GM23248 (cell line): ENCODE measurements around the gene AFAP1. TPM values are rescaled to one million over a fixed set of nuclear protein-coding genes. Genes with fewer than 3 reads are reported as not detected.

Source experiments
- DNase-seq: peaks from one replicate; pipeline ENCODE4 v3.0.0-alpha.2; 2015
- H2AFZ ChIP-seq: fragments of 200-600 bp; sonication (generic); 2 replicates; pipeline ENCODE4 v1.6.1; 2016; ENCODE audit warnings: antibody characterized with exemption
- H3F3A ChIP-seq: fragments of 200-600 bp; sonication (generic); 2 replicates; pipeline ENCODE4 v1.6.1; 2016; ENCODE audit warnings: mild to moderate bottlenecking, antibody characterized with exemption, mixed run types; ENCODE audit not compliant: insufficient read depth
- H3K27ac ChIP-seq: fragments of 200-600 bp; sonication (generic); 2 replicates; pipeline ENCODE4 v1.5.1; 2016; ENCODE audit warnings: mild to moderate bottlenecking
- H3K27me3 ChIP-seq: fragments of 200-600 bp; sonication (generic); replicated peaks from 2 replicates; pipeline ENCODE4 v1.6.1; 2016; ENCODE audit warnings: mild to moderate bottlenecking; ENCODE audit not compliant: insufficient read depth
- H3K36me3 ChIP-seq: fragments of 200-600 bp; sonication (generic); 2 replicates; pipeline ENCODE4 v1.6.1; 2016; ENCODE audit warnings: low read depth, mild to moderate bottlenecking
- H3K4me1 ChIP-seq: fragments of 200-600 bp; sonication (generic); 2 replicates; pipeline ENCODE4 v1.6.1; 2016; ENCODE audit warnings: mild to moderate bottlenecking; ENCODE audit not compliant: insufficient read depth
- H3K4me2 ChIP-seq: fragments of 200-600 bp; sonication (generic); one replicate; pipeline ENCODE4 v1.6.1; 2016; ENCODE audit warnings: mild to moderate bottlenecking; ENCODE audit not compliant: unreplicated experiment
- H3K4me3 ChIP-seq: fragments of 200-600 bp; sonication (generic); 2 replicates; pipeline ENCODE4 v1.5.1; 2016; ENCODE audit warnings: mild to moderate bottlenecking
- H3K79me2 ChIP-seq: fragments of 200-600 bp; sonication (generic); 2 replicates; pipeline ENCODE4 v1.6.1; 2016; ENCODE audit warnings: mild to moderate bottlenecking; ENCODE audit not compliant: insufficient read depth
- H3K9ac ChIP-seq: fragments of 200-600 bp; sonication (generic); 2 replicates; pipeline ENCODE4 v1.6.1; 2016; ENCODE audit warnings: mild to moderate bottlenecking
- H3K9me2 ChIP-seq: fragments of 200-600 bp; sonication (generic); 2 replicates; pipeline ENCODE4 v1.6.1; 2016; ENCODE audit warnings: mixed run types, mild to moderate bottlenecking, moderate library complexity; ENCODE audit not compliant: insufficient read depth
- H3K9me3 ChIP-seq: fragments of 200-600 bp; sonication (generic); one replicate; pipeline ENCODE4 v1.6.1; 2017; ENCODE audit warnings: low read depth
- H4K20me1 ChIP-seq: fragments of 200-600 bp; sonication (generic); 2 replicates; pipeline ENCODE4 v1.6.0; 2016; ENCODE audit not compliant: insufficient read depth
- EZH2 ChIP-seq: fragments of 200-600 bp; sonication (generic); IDR thresholded peaks from 2 replicates; pipeline ENCODE4 v1.6.1; 2018; ENCODE audit warnings: antibody characterized with exemption, mild to moderate bottlenecking; ENCODE audit not compliant: insufficient read depth, poor library complexity, severe bottlenecking
- EZH2phosphoT487 ChIP-seq: fragments of 200-600 bp; sonication (generic); IDR thresholded peaks from 2 replicates; pipeline ENCODE4 v1.6.1; 2018; ENCODE audit warnings: antibody characterized with exemption, moderate library complexity, mild to moderate bottlenecking, low read depth; ENCODE audit not compliant: insufficient read depth
- WGBS, 2 experiments: methylation state at CpG; one replicate each; pipeline ENCODE4 v1.1.6; 2015 to 2017; ENCODE audit warnings: low lambda C conversion rate in 2 of 2, low coverage in 1 of 2; ENCODE audit errors: missing lambda C conversion rate in 2 of 2; 5-methylcytosine and 5-hydroxymethylcytosine counted together
- in situ Hi-C: fragments of 300-500 bp; cut with MboI; formaldehyde crosslinking; loops from 2 replicates; pipeline ENCODE4 v1.15.0; 2020
- polyA plus RNA-seq: library from polyadenylated mRNA; unstranded; fragments of >200 nt; fragmentation: Nextera tagmentation; extraction: Ambion mirVana; gene quantifications from 2 replicates; pipeline ENCODE4 v1.2.1, GENCODE V29; 2016
- total RNA-seq: library from RNA; depleted of rRNA; stranded (reverse); fragments of >200 nt; shearing (Covaris generic); gene quantifications from 2 replicates; pipeline ENCODE4 v1.2.3, GENCODE V29; 2014

The AFAP1 gene
- total and polyA plus RNA-seq, 2 experiments from 2014 or later = 54.4 to 103 TPM

- Histone ChIP-seq H3K4me1 (peaks cover 38% of the 10 kb centered on the region), H3K9ac (0 out of 2 replicates have a peak overlapping the region, but pooled peaks have one; percentile 25), H3K79me2 (peaks cover 100% of the 10 kb centered on the region), H4K20me1 (peaks cover 33% of the 10 kb centered on the region), H3K4me2 (no peak overlapping the region), H3F3A (peaks cover 45% of the 10 kb centered on the region), H3K4me3 (no peak overlapping the region), H2AFZ (no peak overlapping the region), H3K27me3 (no peaks in the 10 kb centered on the region), H3K9me2 (no peaks in the 10 kb centered on the region), H3K36me3 (peaks cover 41% of the 10 kb centered on the region), H3K27ac (no peak overlapping the region), H3K9me3 (no peaks in the 10 kb centered on the region)
- WGBS, 2 experiments = 21 to 26% methylated on average over 7 of the region's 7 CpGs
- DNase-seq = peak; percentile 50
- in situ Hi-C loops = no loop called here
- no peak for TF ChIP-seq EZH2phosphoT487
- no peak for TF ChIP-seq EZH2
These were observed 10.3 kb downstream of the AFAP1 start for GRCh38 chr4:7929118-7929951.

- peaks cover 100% of the 10 kb centered on the region for H3K79me2 ChIP-seq
- in situ Hi-C loops = no loop called here
- H3K27me3 ChIP-seq = no peaks in the 10 kb centered on the region
- H3K9me3 ChIP-seq = no peaks in the 10 kb centered on the region
- peaks cover 35% of the 10 kb centered on the region for H3K4me1 ChIP-seq
- H4K20me1 ChIP-seq = peaks cover 33% of the 10 kb centered on the region
- no peak overlapping the region for H3K4me2 ChIP-seq
- DNase-seq = no peak
- H3K4me3 ChIP-seq = no peak overlapping the region
- H3K36me3 ChIP-seq = peaks cover 36% of the 10 kb centered on the region
- no peaks in the 10 kb centered on the region for H3K9me2 ChIP-seq
- no peak for TF ChIP-seq EZH2
- no peak for TF ChIP-seq EZH2phosphoT487
- peaks cover 45% of the 10 kb centered on the region for H3F3A ChIP-seq
- H3K9ac ChIP-seq = no peak overlapping the region
- H3K27ac ChIP-seq = no peak overlapping the region
- H2AFZ ChIP-seq = no peak overlapping the region
- WGBS, 2 experiments = 74 to 77% methylated on average over 7 of the region's 7 CpGs
These were observed 10.9 kb downstream of the AFAP1 start for GRCh38 chr4:7928711-7929110.

- H4K20me1 ChIP-seq = peaks cover 38% of the 10 kb centered on the region
- peaks cover 22% of the 10 kb centered on the region; the same call in 1 of the 2 replicates for H3K36me3 ChIP-seq
- no peak overlapping the region for H3K4me3 ChIP-seq
- no peaks in the 10 kb centered on the region for H3K27me3 ChIP-seq
- peaks cover 54% of the 10 kb centered on the region for H3F3A ChIP-seq
- H3K9me3 ChIP-seq = no peaks in the 10 kb centered on the region
- peaks cover 100% of the 10 kb centered on the region for H3K79me2 ChIP-seq
- H3K27ac ChIP-seq = no peak overlapping the region
- no peak overlapping the region for H2AFZ ChIP-seq
- in situ Hi-C loops = no loop called here
- no peaks in the 10 kb centered on the region for H3K9me2 ChIP-seq
- TF ChIP-seq EZH2 = no peak
- no peak for TF ChIP-seq EZH2phosphoT487
- peaks cover 26% of the 10 kb centered on the region for H3K4me1 ChIP-seq
- no peak for DNase-seq
- no peak overlapping the region for H3K4me2 ChIP-seq
- WGBS, 2 experiments = 97 to 98% methylated on average over 7 of the region's 7 CpGs
- no peak overlapping the region for H3K9ac ChIP-seq
These were observed 12.8 kb downstream of the AFAP1 start for GRCh38 chr4:7926822-7927221.

- no peak overlapping the region for H3K4me3 ChIP-seq
- H3K4me2 ChIP-seq = no peak overlapping the region
- no peaks in the 10 kb centered on the region for H3K9me2 ChIP-seq
- H3K9me3 ChIP-seq = no peaks in the 10 kb centered on the region
- no peak overlapping the region for H2AFZ ChIP-seq
- DNase-seq = no peak
- no peaks in the 10 kb centered on the region for H3K27me3 ChIP-seq
- peaks cover 51% of the 10 kb centered on the region for H3F3A ChIP-seq
- 0 out of 2 replicates have a peak, but pooled peaks cover 14% of the 10 kb centered on the region for H3K36me3 ChIP-seq
- H3K9ac ChIP-seq = no peak overlapping the region
- WGBS, 2 experiments = 53 to 55% methylated on average over 4 of the region's 4 CpGs
- H3K27ac ChIP-seq = no peak overlapping the region
- TF ChIP-seq EZH2phosphoT487 = no peak
- TF ChIP-seq EZH2 = no peak
- peaks cover 24% of the 10 kb centered on the region for H3K4me1 ChIP-seq
- H4K20me1 ChIP-seq = peaks cover 40% of the 10 kb centered on the region
- H3K79me2 ChIP-seq = peaks cover 100% of the 10 kb centered on the region
- in situ Hi-C loops = no loop called here
These were observed 15.1 kb downstream of the AFAP1 start for GRCh38 chr4:7924570-7924969.
